ENCODE results near the gene MRPS2. TPM values are rescaled to one million over a fixed set of nuclear protein-coding genes. Genes with fewer than 3 reads are reported as not detected.

MRPS2 gene
- total and polyA plus RNA-seq, 2 donors (not counting 3 experiments of a cell fraction or from before 2014, with no cell fraction given): 50.8 to 231 TPM

- CTCF ChIA-PET: interaction anchor here (0.8 kb wide), 1 partner anchor 9 kb away, joined by 3 read pairs; no protein-coding TSS in a partner anchor
- Histone ChIP-seq H2AFZ (ENCODE audit: low read depth, low read length) (no peak overlapping the region), H3K27ac (ENCODE audit: insufficient read depth, low read depth, low read length) (no peak overlapping the region), H3K9me3 (replicated peaks; ENCODE audit: control insufficient read depth, insufficient read depth, low read length) (no peaks in the 10 kb centered on the region), H3K9ac (replicated peaks; ENCODE audit: extremely low read depth, insufficient read depth, low read length) (no peak overlapping the region), H3K4me3 (replicated peaks in 1 of 3; ENCODE audit: insufficient read depth in 1 of 3, low read depth in 1 of 3, low read length in 3 of 3) (no peak overlapping the region), H3K4me2 (ENCODE audit: insufficient read depth, low read length) (no peak overlapping the region), H3K79me2 (ENCODE audit: control insufficient read depth, insufficient read depth, low read length) (no peaks in the 10 kb centered on the region), H3K27me3 (ENCODE audit: control insufficient read depth in 2 of 2, insufficient read depth in 2 of 2, low read length in 2 of 2) (no peaks in the 10 kb centered on the region), H3K9me1 (replicated peaks; ENCODE audit: control insufficient read depth, extremely low read depth, insufficient read depth, low read length) (no peaks in the 10 kb centered on the region), H3K4me1 (ENCODE audit: control insufficient read depth, extremely low read depth, insufficient read depth, low read length) (no peaks in the 10 kb centered on the region), H3K36me3 (ENCODE audit: control insufficient read depth in 2 of 2, extremely low read depth in 1 of 2, insufficient read depth in 2 of 2, low read length in 2 of 2) (peaks cover 0 to 29% of the 10 kb centered on the region in 2 experiments), H4K20me1 (replicated peaks; ENCODE audit: control insufficient read depth, extremely low read depth, insufficient read depth, low read length) (no peaks in the 10 kb centered on the region)
- POLR2A ChIA-PET: no interaction called here
- BruUV-seq (replicated peaks): no TSS peak
- dilution Hi-C loops (cut with MboI; ENCODE audit: extremely low pct_ligation_motif_present, low sequenced_read_pairs): no loop called here
- DNase-seq (ENCODE audit: low read depth, low spot score) (no peak), FAIRE-seq (no peak)
- intact Hi-C loops (cut with micrococcal nuclease): no loop called here
- no peak for TF ChIP-seq POLR2A (IDR thresholded peaks at IDR 0.05; ENCODE audit: low read depth, low read length)
These were observed 12.5 kb upstream of the MRPS2 start for GRCh38 chr9:135488013-135488330.

GRCh38 chr9:135488527-135488926, 12.0 kb upstream of the MRPS2 start:
- Histone ChIP-seq H3K79me2 (ENCODE audit: control insufficient read depth, insufficient read depth, low read length) (no peaks in the 10 kb centered on the region), H3K27me3 (ENCODE audit: control insufficient read depth in 2 of 2, insufficient read depth in 2 of 2, low read length in 2 of 2) (no peaks in the 10 kb centered on the region), H3K4me1 (ENCODE audit: control insufficient read depth, extremely low read depth, insufficient read depth, low read length) (no peaks in the 10 kb centered on the region), H3K9me3 (replicated peaks; ENCODE audit: control insufficient read depth, insufficient read depth, low read length) (no peaks in the 10 kb centered on the region), H3K4me2 (ENCODE audit: insufficient read depth, low read length) (no peak overlapping the region), H3K27ac (ENCODE audit: insufficient read depth, low read depth, low read length) (no peak overlapping the region), H3K9ac (replicated peaks; ENCODE audit: extremely low read depth, insufficient read depth, low read length) (no peak overlapping the region), H4K20me1 (replicated peaks; ENCODE audit: control insufficient read depth, extremely low read depth, insufficient read depth, low read length) (no peaks in the 10 kb centered on the region), H3K4me3 (replicated peaks in 1 of 3; ENCODE audit: insufficient read depth in 1 of 3, low read depth in 1 of 3, low read length in 3 of 3) (no peak overlapping the region), H3K9me1 (replicated peaks; ENCODE audit: control insufficient read depth, extremely low read depth, insufficient read depth, low read length) (no peaks in the 10 kb centered on the region), H2AFZ (ENCODE audit: low read depth, low read length) (no peak overlapping the region), H3K36me3 (ENCODE audit: control insufficient read depth in 2 of 2, extremely low read depth in 1 of 2, insufficient read depth in 2 of 2, low read length in 2 of 2) (peaks cover 0 to 28% of the 10 kb centered on the region in 2 experiments)
- intact Hi-C loops (cut with micrococcal nuclease) (no loop called here), dilution Hi-C loops (cut with MboI; ENCODE audit: extremely low pct_ligation_motif_present, low sequenced_read_pairs) (no loop called here)
- DNase-seq (ENCODE audit: low read depth, low spot score) (no peak), FAIRE-seq (no peak)
- POLR2A ChIA-PET: no interaction called here
- BruUV-seq (replicated peaks): TSS peak; percentile 38
- CTCF ChIA-PET: interaction anchor here (0.8 kb wide), 1 partner anchor 9 kb away, joined by 3 read pairs; no protein-coding TSS in a partner anchor
- no peak for TF ChIP-seq MYC (IDR thresholded peaks at IDR 0.05; ENCODE audit: low read depth, low read length)
- TF ChIP-seq JUN (IDR thresholded peaks at IDR 0.05; ENCODE audit: borderline replicate concordance, insufficient read depth, insufficient read length, low read depth): no peak
- TF ChIP-seq FOS (IDR thresholded peaks at IDR 0.05; ENCODE audit: borderline replicate concordance, insufficient read depth, low read length): no peak
- no peak for TF ChIP-seq GATA2 (IDR thresholded peaks at IDR 0.05; ENCODE audit: insufficient read depth, insufficient read length, low read depth, low read length)
- TF ChIP-seq CTCF (IDR thresholded peaks at IDR 0.05; ENCODE audit: extremely low read depth in 1 of 2, insufficient read depth in 1 of 2, low read depth in 1 of 2, low read length in 2 of 2): no peak
- TF ChIP-seq POLR2A (IDR thresholded peaks at IDR 0.05; ENCODE audit: low read depth, low read length): no peak
- TF ChIP-seq EZH2 (IDR thresholded peaks at IDR 0.05; ENCODE audit: borderline replicate concordance, low read depth, low read length, severe bottlenecking): no peak
- no peak for TF ChIP-seq POLR2AphosphoS5 (IDR thresholded peaks at IDR 0.05; ENCODE audit: insufficient read depth, low read depth, low read length)
- TF ChIP-seq, protein P1, sequence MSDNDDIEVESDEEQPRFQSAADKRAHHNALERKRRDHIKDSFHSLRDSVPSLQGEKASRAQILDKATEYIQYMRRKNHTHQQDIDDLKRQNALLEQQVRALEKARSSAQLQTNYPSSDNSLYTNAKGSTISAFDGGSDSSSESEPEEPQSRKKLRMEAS (IDR thresholded peaks at IDR 0.05; ENCODE audit: insufficient read depth, insufficient read length): no peak

Measured in endothelial cell of umbilical vein (primary cell).